ENCODE measurements around the gene CDH12.

Gene CDH12

GRCh38 chr5:21802100-21802499, 1051.0 kb downstream of the CDH12 start:
- Histone ChIP-seq H3K4me3 (no peak overlapping the region), H3K27me3 (no peaks in the 10 kb centered on the region), H3K36me3 (no peaks in the 10 kb centered on the region), H4K20me1 (no peaks in the 10 kb centered on the region), H3K4me2 (no peak overlapping the region), H3K9ac (no peak overlapping the region), H3K4me1 (peaks cover 0 to 15% (median 1%) of the 10 kb centered on the region in 10 experiments; a peak in 9 of 20 replicates), H3K27ac (no peak overlapping the region), H3K9me3 (replicated peaks in 1 of 11) (no peaks in the 10 kb centered on the region; a peak in 1 of 22 replicates)
- TF ChIP-seq Cebpa-rat (IDR thresholded peaks at IDR 0.05), result no peak

DNA sequence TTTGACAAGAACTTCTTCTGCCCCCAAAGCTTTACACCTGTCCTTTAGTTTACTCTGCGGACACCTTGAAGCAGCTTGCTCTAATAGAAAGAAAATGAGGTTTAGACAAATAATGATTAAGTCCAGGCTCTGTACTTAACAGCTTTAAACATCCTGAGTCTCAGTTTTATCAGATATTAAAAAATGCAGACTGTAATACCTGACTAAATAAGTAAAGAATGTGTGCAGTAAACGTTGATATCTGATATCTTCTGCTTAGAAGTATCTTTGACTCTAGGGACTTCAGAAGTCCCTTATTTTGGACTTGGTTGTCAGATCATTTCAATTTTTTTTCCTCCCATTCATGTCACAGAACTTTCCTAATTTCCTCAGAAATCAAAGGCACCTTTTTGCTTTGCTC, 1060.4 kb downstream of the CDH12 start:
- Histone ChIP-seq H3K4me1 (no peaks in the 10 kb centered on the region), H4K20me1 (no peaks in the 10 kb centered on the region), H3K9ac (no peak overlapping the region), H3K36me3 (no peaks in the 10 kb centered on the region), H3K27me3 (no peaks in the 10 kb centered on the region), H3K9me3 (replicated peaks in 1 of 11) (no peaks in the 10 kb centered on the region), H3K4me3 (no peak overlapping the region), H3K4me2 (no peak overlapping the region), H3K27ac (no peak overlapping the region)
- no peak for TF ChIP-seq Cebpa-rat (IDR thresholded peaks at IDR 0.05)

GRCh38 chr5:21791304-21791703, 1061.8 kb downstream of the CDH12 start:
- Histone ChIP-seq H3K9me3 (replicated peaks in 1 of 11) (no peaks in the 10 kb centered on the region; a peak in 2 of 22 replicates), H3K9ac (no peak overlapping the region), H3K27ac (no peak overlapping the region), H3K36me3 (no peaks in the 10 kb centered on the region), H3K27me3 (no peaks in the 10 kb centered on the region), H3K4me3 (no peak overlapping the region), H3K4me1 (no peaks in the 10 kb centered on the region), H3K4me2 (no peak overlapping the region), H4K20me1 (no peaks in the 10 kb centered on the region)
- no peak for TF ChIP-seq Cebpa-rat (IDR thresholded peaks at IDR 0.05)

DNA sequence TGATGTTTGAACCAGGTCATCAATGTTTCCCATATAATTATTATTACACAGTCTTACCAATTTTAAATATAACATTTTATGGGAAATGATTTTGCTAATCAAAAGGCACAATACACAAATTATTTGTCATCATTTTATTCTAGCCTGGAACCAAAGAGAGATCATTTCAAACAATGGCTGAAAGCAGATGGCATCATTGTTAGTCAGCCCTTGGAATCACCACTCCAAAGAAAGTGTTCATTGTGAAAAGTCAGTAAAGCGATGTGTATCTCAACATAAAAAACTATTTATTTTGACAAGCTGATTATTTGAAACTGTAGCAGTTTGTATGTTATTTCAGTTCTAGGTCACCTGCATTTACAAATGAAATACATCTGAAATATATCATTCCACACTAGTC, 1068.7 kb downstream of the CDH12 start:
- Histone ChIP-seq H3K9ac (no peak overlapping the region), H3K4me1 (no peaks in the 10 kb centered on the region), H3K9me3 (replicated peaks in 1 of 11) (no peaks in the 10 kb centered on the region; a peak in 2 of 22 replicates), H3K27ac (no peak overlapping the region), H3K4me3 (no peak overlapping the region), H3K27me3 (no peaks in the 10 kb centered on the region), H3K4me2 (no peak overlapping the region), H4K20me1 (no peaks in the 10 kb centered on the region), H3K36me3 (no peaks in the 10 kb centered on the region)
- TF ChIP-seq Cebpa-rat (IDR thresholded peaks at IDR 0.05), result no peak

DNA sequence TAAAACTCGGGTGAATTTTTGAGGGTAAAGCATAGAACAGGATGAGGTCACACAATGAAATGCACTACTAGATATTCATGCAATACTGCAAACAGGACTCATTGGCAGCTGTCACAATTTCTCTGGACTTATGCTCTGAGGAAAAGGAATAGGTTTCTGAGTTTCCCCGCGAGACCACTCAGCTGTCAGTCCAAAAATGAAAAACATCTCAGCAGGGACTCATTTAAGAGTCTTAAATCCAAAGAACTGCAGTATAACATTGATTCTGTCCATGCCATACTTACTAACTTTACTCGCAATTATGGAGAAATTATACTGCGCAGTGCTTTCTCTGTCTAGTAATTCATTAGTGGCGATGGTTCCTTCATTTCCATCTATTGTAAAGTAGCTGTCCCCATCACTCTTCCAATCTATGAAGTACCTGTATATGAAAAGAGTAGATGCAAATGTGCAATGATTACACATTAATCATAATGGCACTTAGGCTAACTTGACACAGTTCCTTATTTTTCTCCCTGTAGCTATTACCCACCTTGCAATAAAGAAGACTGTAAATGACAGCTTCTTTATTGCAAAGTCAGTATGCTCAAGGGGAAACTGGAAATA, 1070.0 kb downstream of the CDH12 start:
- H3K9ac ChIP-seq, result no peak overlapping the region
- H3K27me3 ChIP-seq, result no peaks in the 10 kb centered on the region
- H3K36me3 ChIP-seq, result no peaks in the 10 kb centered on the region

DNA sequence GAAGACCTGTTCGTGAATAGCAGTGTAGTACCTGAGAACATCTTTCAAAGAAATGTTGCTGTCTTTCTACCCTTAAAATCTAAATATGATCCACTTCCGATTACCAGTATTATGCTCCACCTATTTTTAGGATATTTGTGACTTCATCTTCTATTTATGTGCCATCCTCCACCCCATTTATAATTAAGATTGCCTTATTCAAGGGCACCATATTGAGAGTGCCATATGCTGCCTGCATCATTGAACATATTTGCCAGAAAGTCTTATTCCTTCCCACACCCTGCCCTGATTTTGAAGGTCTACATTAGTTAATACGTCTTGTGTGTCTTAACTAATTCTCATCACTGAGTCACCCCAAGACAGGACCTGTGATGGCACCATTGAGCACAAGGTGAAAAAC, 1076.7 kb downstream of the CDH12 start:
- Histone ChIP-seq H3K4me2 (no peak overlapping the region), H3K27me3 (0 out of 22 replicates have a peak, but pooled peaks cover 0 to 4% (median 0%) of the 10 kb centered on the region in 11 experiments), H3K9ac (no peak overlapping the region), H3K36me3 (no peaks in the 10 kb centered on the region), H4K20me1 (no peaks in the 10 kb centered on the region), H3K27ac (no peak overlapping the region), H3K4me3 (no peak overlapping the region), H3K4me1 (no peaks in the 10 kb centered on the region), H3K9me3 (replicated peaks in 1 of 11) (no peaks in the 10 kb centered on the region)
- TF ChIP-seq Cebpa-rat (IDR thresholded peaks at IDR 0.05), result no peak

More for the DNA sequence above, 1070.0 kb downstream of the CDH12 start:
- no peak overlapping the region for H3K4me2 ChIP-seq
- no peaks in the 10 kb centered on the region for H3K4me1 ChIP-seq
- H3K9me3 ChIP-seq (replicated peaks in 1 of 11), result no peaks in the 10 kb centered on the region; a peak in 2 of 22 replicates
- no peaks in the 10 kb centered on the region for H4K20me1 ChIP-seq
- no peak overlapping the region for H3K27ac ChIP-seq
- H3K4me3 ChIP-seq, result no peak overlapping the region
- no peak for TF ChIP-seq Cebpa-rat (IDR thresholded peaks at IDR 0.05)

- H3K4me1 ChIP-seq, result no peaks in the 10 kb centered on the region
- H3K4me2 ChIP-seq, result no peak overlapping the region
- H3K9ac ChIP-seq, result no peak overlapping the region
- H3K36me3 ChIP-seq, result no peaks in the 10 kb centered on the region
- H4K20me1 ChIP-seq, result no peaks in the 10 kb centered on the region
- H3K27me3 ChIP-seq, result peaks cover 0 to 17% (median 0%) of the 10 kb centered on the region in 11 experiments; a peak in 3 of 22 replicates
- no peak overlapping the region for H3K4me3 ChIP-seq
- H3K27ac ChIP-seq, result no peak overlapping the region
- no peak for TF ChIP-seq Cebpa-rat (IDR thresholded peaks at IDR 0.05)
- H3K9me3 ChIP-seq (replicated peaks in 1 of 11), result no peaks in the 10 kb centered on the region
Observed at GRCh38 chr5:21774801-21775200, 1078.3 kb downstream of the CDH12 start.

- Histone ChIP-seq H3K9ac (no peak overlapping the region), H3K36me3 (no peaks in the 10 kb centered on the region), H3K9me3 (replicated peaks in 1 of 11) (no peaks in the 10 kb centered on the region), H3K27me3 (peaks cover 0 to 21% (median 0%) of the 10 kb centered on the region in 11 experiments; a peak in 3 of 22 replicates), H3K27ac (no peak overlapping the region), H3K4me1 (no peaks in the 10 kb centered on the region), H3K4me3 (no peak overlapping the region), H3K4me2 (no peak overlapping the region), H4K20me1 (no peaks in the 10 kb centered on the region)
- no peak for TF ChIP-seq Cebpa-rat (IDR thresholded peaks at IDR 0.05)
Observed at GRCh38 chr5:21774281-21774680, 1078.9 kb downstream of the CDH12 start.

GRCh38 chr5:21773456-21773855, 1079.7 kb downstream of the CDH12 start:
- peaks cover 0 to 29% (median 0%) of the 10 kb centered on the region in 11 experiments; a peak in 3 of 22 replicates for H3K27me3 ChIP-seq
- H4K20me1 ChIP-seq, result no peaks in the 10 kb centered on the region
- no peaks in the 10 kb centered on the region for H3K36me3 ChIP-seq
- no peak overlapping the region for H3K27ac ChIP-seq
- H3K9me3 ChIP-seq (replicated peaks in 1 of 11), result no peaks in the 10 kb centered on the region
- H3K4me2 ChIP-seq, result no peak overlapping the region
- H3K9ac ChIP-seq, result no peak overlapping the region
- no peak for TF ChIP-seq Cebpa-rat (IDR thresholded peaks at IDR 0.05)
- no peaks in the 10 kb centered on the region for H3K4me1 ChIP-seq
- no peak overlapping the region for H3K4me3 ChIP-seq

- Histone ChIP-seq H3K9me3 (replicated peaks in 1 of 11) (no peaks in the 10 kb centered on the region), H3K27ac (no peak overlapping the region), H3K9ac (no peak overlapping the region), H3K36me3 (no peaks in the 10 kb centered on the region), H3K4me3 (no peak overlapping the region), H3K4me1 (peaks cover 0 to 11% (median 0%) of the 10 kb centered on the region in 10 experiments; a peak in 7 of 20 replicates), H4K20me1 (peaks cover 0 to 3% (median 0%) of the 10 kb centered on the region in 11 experiments; a peak in 1 of 22 replicates), H3K4me2 (0 out of 22 replicates have a peak overlapping the region, but pooled peaks of 2 of the 11 experiments have one; percentile 2 to 33), H3K27me3 (peaks cover 0 to 26% (median 0%) of the 10 kb centered on the region in 11 experiments; a peak in 3 of 22 replicates)
- no peak for TF ChIP-seq Cebpa-rat (IDR thresholded peaks at IDR 0.05)
Observed at GRCh38 chr5:21765406-21765805, 1087.7 kb downstream of the CDH12 start.
